GM12878 (cell line): ENCODE results near the gene VAV2. TPM values are rescaled to one million over a fixed set of nuclear protein-coding genes. Genes with fewer than 3 reads are reported as not detected.

Experiments used
- ATAC-seq: fragments of 200-7000 bp; cut with Tn5 transposase; 3 replicates; pipeline ENCODE4 v1.9.1; 2020; ENCODE audit warnings: mild to moderate bottlenecking, moderate library complexity
- BruUV-seq: library from RNA; stranded (reverse); fragments of 400-500 nt; replicated peaks from 2 replicates; lab custom pipeline; 2021; lab: Mats Ljungman, UMichigan
- CTCF ChIA-PET: fragments of 300-600 bp; sonication (Branson Sonifier 250); formaldehyde crosslinking; extraction: SDS; loops from one replicate; lab custom pipeline; 2021; ENCODE audit warnings: inconsistent platforms; lab: Yijun Ruan, JAX
- POLR2A ChIA-PET: fragments of 350-600 bp; formaldehyde crosslinking; extraction: SDS; loops from one replicate; lab custom pipeline; 2021; ENCODE audit warnings: inconsistent platforms; lab: Charles Lee
- RAD21 ChIA-PET: fragments of 300-600 bp; sonication (Branson Sonifier 250); formaldehyde crosslinking; loops from one replicate; lab custom pipeline; 2023; ENCODE audit warnings: antibody characterized with exemption; ENCODE audit not compliant: unreplicated experiment; lab: Charles Lee
- SMC1A ChIA-PET: fragments of 300-600 bp; sonication (Branson Sonifier 250); formaldehyde crosslinking; loops from one replicate; lab custom pipeline; 2023; ENCODE audit not compliant: unreplicated experiment, uncharacterized antibody; lab: Charles Lee
- DNase-seq: peaks from one replicate; pipeline ENCODE4 v3.0.0-alpha.2; 2011; ENCODE audit warnings: low read depth, low spot score
- FAIRE-seq: peaks from 3 replicates; lab custom pipeline; 2011; peaks lifted over from hg19 to GRCh38; lab: Jason Lieb, UNC
- H2AFZ ChIP-seq: 2 replicates; pipeline ENCODE4 v1.6.0; 2011; ENCODE audit warnings: low read depth, low read length, control low read depth; ENCODE audit not compliant: control insufficient read depth
- H3K27ac ChIP-seq: 2 replicates; pipeline ENCODE4 v1.5.1; 2011; ENCODE audit warnings: control low read depth; ENCODE audit not compliant: control insufficient read depth, insufficient read depth
- H3K27me3 ChIP-seq, 2 experiments: replicated peaks in 1 of 2; 2 replicates each; pipeline versions ENCODE4 v1.6.0 to v1.6.1; 2011; ENCODE audit warnings: low read length in 1 of 2; ENCODE audit not compliant: control insufficient read depth in 2 of 2, insufficient read depth in 2 of 2
- H3K36me3 ChIP-seq, 2 experiments: 2 replicates each; pipeline ENCODE4 v1.5.1; 2011; ENCODE audit warnings: low read length in 1 of 2; ENCODE audit not compliant: control insufficient read depth in 2 of 2, insufficient read depth in 2 of 2
- H3K4me1 ChIP-seq: 2 replicates; pipeline ENCODE4 v1.6.1; 2011; ENCODE audit warnings: mild to moderate bottlenecking, low read length, moderate library complexity, mixed read lengths; ENCODE audit not compliant: control insufficient read depth, insufficient read depth
- H3K4me2 ChIP-seq: 2 replicates; pipeline ENCODE4 v1.6.0; 2011; ENCODE audit warnings: control low read depth; ENCODE audit not compliant: control insufficient read depth, insufficient read depth
- H3K4me3 ChIP-seq: fragments of 200-600 bp; sonication (generic); 2 replicates; pipeline ENCODE4 v1.5.1; 2016
- H3K79me2 ChIP-seq: 2 replicates; pipeline ENCODE4 v1.6.0; 2011; ENCODE audit warnings: low read length; ENCODE audit not compliant: control insufficient read depth, insufficient read depth
- H3K9ac ChIP-seq: 2 replicates; pipeline ENCODE4 v1.8.0; 2011; ENCODE audit warnings: low read length, control low read depth, mixed read lengths; ENCODE audit not compliant: control insufficient read depth, insufficient read depth
- H3K9me3 ChIP-seq: replicated peaks from 3 replicates; pipeline ENCODE4 v1.5.1; 2011; ENCODE audit warnings: mild to moderate bottlenecking, low read length; ENCODE audit not compliant: control insufficient read depth, insufficient read depth
- H4K20me1 ChIP-seq: 2 replicates; pipeline ENCODE4 v1.6.0; 2011; ENCODE audit not compliant: control insufficient read depth, insufficient read depth
- ASH2L ChIP-seq: fragments of 300-600, 200-600 bp; sonication (generic); IDR thresholded peaks from 2 replicates; pipeline ENCODE4 v1.6.1; 2017; ENCODE audit warnings: low read depth, mild to moderate bottlenecking, borderline replicate concordance
- CBX3 ChIP-seq: fragments of 200-600 bp; sonication (generic); IDR thresholded peaks from 2 replicates; pipeline ENCODE4 v1.6.1; 2016; ENCODE audit warnings: low read depth, borderline replicate concordance
- CEBPZ ChIP-seq: fragments of 150-350 bp; IDR thresholded peaks from 2 replicates; pipeline ENCODE4 v1.6.1; 2016; ENCODE audit warnings: low read depth, low read length
- ETV6 ChIP-seq, 2 experiments: fragments of 450-650 bp in 1 of 2; IDR thresholded peaks in 1 of 2; conservative IDR thresholded peaks in 1 of 2; 2 replicates each; pipeline ENCODE4 v1.6.1; 2014; ENCODE audit warnings: antibody characterized with exemption in 1 of 2, borderline replicate concordance in 1 of 2, low read depth in 1 of 2, mild to moderate bottlenecking in 1 of 2, moderate library complexity in 1 of 2
- KLF5 ChIP-seq: fragments of 450-650 bp; IDR thresholded peaks from 2 replicates; pipeline ENCODE4 v1.6.1; 2014; ENCODE audit warnings: mild to moderate bottlenecking; ENCODE audit not compliant: partially characterized antibody
- MEF2A ChIP-seq: IDR thresholded peaks from 2 replicates; pipeline ENCODE4 v1.6.1; 2011; ENCODE audit warnings: low read depth, mild to moderate bottlenecking, low read length, moderate library complexity; ENCODE audit not compliant: insufficient read depth
- MTA2 ChIP-seq: fragments of 450-650 bp; IDR thresholded peaks from 2 replicates; pipeline ENCODE4 v1.6.1; 2016; ENCODE audit warnings: low read depth, mild to moderate bottlenecking, moderate library complexity
- NBN ChIP-seq: fragments of 450-650 bp; IDR thresholded peaks from 2 replicates; pipeline ENCODE4 v1.6.1; 2016
- NFYB ChIP-seq: IDR thresholded peaks from 2 replicates; pipeline ENCODE4 v1.6.1; 2011; ENCODE audit warnings: low read depth, mild to moderate bottlenecking, low read length, improper control_type of control experiment, moderate library complexity; ENCODE audit not compliant: insufficient read depth
- SMC3 ChIP-seq: IDR thresholded peaks from 2 replicates; pipeline ENCODE4 v1.6.1; 2011; ENCODE audit warnings: low read length, improper control_type of control experiment, borderline replicate concordance
- WGBS: methylation state at CpG from one replicate; pipeline ENCODE4 v1.1.6; 2016; ENCODE audit warnings: low lambda C conversion rate; ENCODE audit not compliant: insufficient replicate concordance, insufficient coverage; ENCODE audit errors: missing lambda C conversion rate; 5-methylcytosine and 5-hydroxymethylcytosine counted together
- in situ Hi-C: fragments of 300-500 bp; cut with MboI; formaldehyde crosslinking; loops from 9 replicates; pipeline ENCODE4 v1.14.3; 2018; ENCODE audit warnings: mixed read lengths
- intact Hi-C: fragments of 100-400 bp; cut with micrococcal nuclease; formaldehyde crosslinking; loops from one replicate; pipeline ENCODE4 v1.14.2; 2022; ENCODE audit not compliant: unreplicated experiment
- polyA plus RNA-seq, 11 experiments: library from polyadenylated mRNA; depleted of rRNA in 4 of 11; unstranded in 6 of 11; stranded (reverse) in 5 of 11; fragments of >200 nt; fragmentation: Nextera tagmentation in 4 of 11; fragmentation: Illumina TruSeq in 1 of 11; extraction: Ambion mirVana in 4 of 11; extraction: Trizol in 1 of 11; gene quantifications; 1 replicate in 1 of 11; 2 replicates in 10 of 11; pipeline versions ENCODE4 v1.2.1 to v1.2.3, GENCODE V29; 2011 to 2016; ENCODE audit warnings: inconsistent platforms in 2 of 11, missing spikeins in 2 of 11, low read depth in 1 of 11
- total RNA-seq, 4 experiments: library from RNA; depleted of rRNA in 3 of 4; stranded (reverse); fragments of >200 nt in 3 of 4; fragmentation: Illumina TruSeq in 1 of 4; extraction: Trizol in 1 of 4; gene quantifications; 2 replicates each; pipeline versions ENCODE4 v1.2.1 to v1.2.3, GENCODE V29; 2013 to 2021
- TF ChIP-seq, protein P1 (sequence below): fragments of 450-650 bp; IDR thresholded peaks from 2 replicates; pipeline ENCODE4 v1.6.1; 2014; ENCODE audit warnings: mild to moderate bottlenecking

The VAV2 gene
- total and polyA plus RNA-seq, 10 of the 15 experiments (the other 5 are each of a cell fraction or from before 2014, with no cell fraction given) = 0.13 to 43.9 (median 16.9) TPM

- RAD21 ChIA-PET = no interaction called here
- no TSS peak for BruUV-seq
- H4K20me1 ChIP-seq = no peaks in the 10 kb centered on the region
- H3K27me3 ChIP-seq = no peaks in the 10 kb centered on the region
- intact Hi-C loops = no loop called here
- peaks cover 36% of the 10 kb centered on the region for H3K4me1 ChIP-seq
- H2AFZ ChIP-seq = no peak overlapping the region
- in situ Hi-C loops = no loop called here
- H3K4me2 ChIP-seq = peak overlapping the region; percentile 40
- no peak for FAIRE-seq
- POLR2A ChIA-PET = interaction anchor here (2.1 kb wide), 1 partner anchor 17 kb away, joined by 5 read pairs; no protein-coding TSS in a partner anchor
- ATAC-seq = no peak
- H3K9ac ChIP-seq = no peak overlapping the region
- no peak for DNase-seq
- TF ChIP-seq NFYB (no peak), KLF5 (no peak), MTA2 (no peak), MEF2A (no peak), ETV6 (conservative IDR thresholded peaks at IDR 0.05 in 1 of 2, IDR thresholded peaks at IDR 0.05 in 1 of 2; ENCODE audit: borderline replicate concordance in 1 of 2, low read depth in 1 of 2) (no peak), ASH2L (no peak), CEBPZ (no peak), SMC3 (no peak), NBN (no peak), CBX3 (no peak)
- TF ChIP-seq, protein P1, sequence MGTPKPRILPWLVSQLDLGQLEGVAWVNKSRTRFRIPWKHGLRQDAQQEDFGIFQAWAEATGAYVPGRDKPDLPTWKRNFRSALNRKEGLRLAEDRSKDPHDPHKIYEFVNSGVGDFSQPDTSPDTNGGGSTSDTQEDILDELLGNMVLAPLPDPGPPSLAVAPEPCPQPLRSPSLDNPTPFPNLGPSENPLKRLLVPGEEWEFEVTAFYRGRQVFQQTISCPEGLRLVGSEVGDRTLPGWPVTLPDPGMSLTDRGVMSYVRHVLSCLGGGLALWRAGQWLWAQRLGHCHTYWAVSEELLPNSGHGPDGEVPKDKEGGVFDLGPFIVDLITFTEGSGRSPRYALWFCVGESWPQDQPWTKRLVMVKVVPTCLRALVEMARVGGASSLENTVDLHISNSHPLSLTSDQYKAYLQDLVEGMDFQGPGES = no peak
- SMC1A ChIA-PET = interaction anchor here (0.7 to 1.0 kb wide), 2 partner anchors 9 to 18 kb away, joined by 3 read pairs; no protein-coding TSS in a partner anchor
- H3K79me2 ChIP-seq = peaks cover 89% of the 10 kb centered on the region
- H3K27ac ChIP-seq = no peak overlapping the region
- WGBS = 64% methylated on average over 22 of the region's 22 CpGs
- H3K36me3 ChIP-seq = peaks cover 3 to 6% of the 10 kb centered on the region in 2 experiments; a peak in 3 of 4 replicates
- no peaks in the 10 kb centered on the region for H3K9me3 ChIP-seq
- H3K4me3 ChIP-seq = no peak overlapping the region
- CTCF ChIA-PET = no interaction called here
These were observed 18.1 kb downstream of the VAV2 start for GRCh38 chr9:133973791-133974630.
